Stimulated activated naive CD8-positive, alpha-beta T cell treated with anti-CD3 and anti-CD28 coated beads, Interleukin-15, Interleukin-2, amounts not matched to agents 100 U/mL and 50 U/mL, for 24 hours (primary cell): ENCODE results near the gene GSX1.

Experiments used
- ATAC-seq: fragments of 150-1000 bp; cut with Tn5 transposase; one replicate; pipeline ENCODE4 v1.10.0; 2021
- DNase-seq: peaks from one replicate; pipeline ENCODE4 v3.0.0; 2021

Gene GSX1

DNA sequence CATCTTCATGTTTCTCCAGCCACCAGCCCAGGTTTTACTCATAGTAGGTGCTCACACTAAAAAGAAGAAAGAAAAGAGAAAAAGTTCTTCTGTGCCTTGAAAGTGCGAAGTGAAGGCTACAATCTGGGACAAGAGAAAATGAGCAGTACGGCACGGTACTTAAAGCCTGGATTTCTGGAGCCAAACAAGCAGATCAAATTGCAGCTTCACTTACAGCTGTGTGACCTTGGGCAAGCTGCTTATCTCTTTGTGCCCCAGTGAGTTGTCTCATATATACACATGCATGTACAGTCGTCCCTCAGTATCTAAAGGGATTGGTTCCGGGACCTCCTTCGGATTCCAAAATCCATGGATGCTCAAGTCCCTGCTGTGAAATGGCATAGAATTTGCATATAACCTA lies 41.8 kb downstream of the GSX1 start:
- DNase-seq (no peak), ATAC-seq (no peak)

DNA sequence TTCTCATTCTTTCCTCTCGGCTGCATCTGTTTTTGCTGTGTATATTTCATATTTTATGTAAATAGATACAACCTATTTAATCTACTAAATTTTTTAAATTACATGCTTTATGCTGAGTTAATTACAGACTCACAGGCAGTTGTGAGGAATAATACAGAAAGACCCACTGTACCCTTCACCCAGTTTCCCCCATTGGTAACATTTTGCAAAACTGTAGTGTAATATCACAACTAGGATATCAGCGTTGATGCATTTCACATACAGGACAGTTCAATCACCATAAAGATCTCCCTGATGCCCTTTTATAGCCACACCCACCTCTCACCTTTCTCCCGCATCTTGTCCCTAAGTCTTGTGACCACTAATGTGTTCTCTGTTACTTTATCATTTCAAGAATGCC lies 43.5 kb downstream of the GSX1 start:
- DNase-seq (no peak), ATAC-seq (no peak)

DNA sequence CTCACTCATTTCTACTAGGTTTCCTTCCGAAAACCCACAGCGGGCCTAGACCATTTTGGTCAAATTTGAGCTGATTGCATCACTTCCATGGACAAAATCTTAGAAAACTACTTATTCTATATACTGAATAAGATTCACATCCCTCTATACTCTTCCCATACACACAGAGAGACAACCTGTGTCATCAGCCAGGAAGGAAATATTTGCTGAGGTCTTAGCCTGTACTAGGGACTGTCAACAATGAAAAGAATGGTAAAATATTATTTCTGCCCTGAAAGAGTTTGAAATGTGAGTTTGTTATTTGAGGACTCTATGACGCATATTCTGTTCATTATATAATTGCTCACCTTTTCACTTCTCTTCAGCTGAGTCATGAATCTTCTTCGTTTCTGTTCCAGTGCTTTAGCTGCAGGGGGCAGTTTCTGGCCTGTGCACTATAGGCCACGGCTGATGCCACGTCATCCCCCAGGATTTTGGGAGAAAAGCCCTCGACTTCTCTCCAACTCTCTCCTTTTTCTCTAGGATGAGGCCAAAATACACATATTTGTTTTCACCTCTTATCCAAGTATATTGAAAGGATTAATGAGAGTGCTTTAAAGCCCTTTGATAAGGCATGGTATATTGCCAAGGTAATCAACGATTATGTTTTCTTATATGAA lies 47.7 kb downstream of the GSX1 start:
- DNase-seq = no peak
- no peak for ATAC-seq

DNA sequence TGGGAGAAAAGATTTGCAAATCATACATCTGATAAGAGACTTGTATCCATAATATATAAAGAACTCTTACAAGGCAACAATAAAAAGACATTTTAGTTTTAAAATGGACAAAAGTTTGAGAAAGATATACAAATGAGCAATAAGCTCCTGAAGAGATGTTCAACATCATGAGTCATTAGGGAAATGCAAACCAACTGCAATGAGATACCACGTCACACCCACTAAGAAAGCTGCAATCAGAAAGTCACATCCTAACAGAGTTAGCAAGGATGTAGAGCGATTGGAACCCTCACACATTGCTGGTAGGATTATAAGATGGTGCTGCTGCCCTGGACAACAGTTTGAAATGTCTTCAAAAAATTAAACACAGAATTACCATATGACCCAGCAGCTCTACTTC lies 50.3 kb downstream of the GSX1 start:
- ATAC-seq = no peak
- no peak for DNase-seq
